UCSD-AML1 (cell line): ENCODE data around the gene FIS1.
A peak's percentile ranks its signal among the peaks of the same experiment; 100 is the strongest.
"Not testable (repeated sequence)": the region's sequence is repeated elsewhere in the genome, so short reads cannot be mapped to it uniquely, and the experiment has no call there.

Experiments
- DNase-seq: peaks from one replicate; lab custom pipeline; 2025; ENCODE audit not compliant: unreplicated experiment; lab: John Stamatoyannopoulos, UW

FIS1 gene

DNA sequence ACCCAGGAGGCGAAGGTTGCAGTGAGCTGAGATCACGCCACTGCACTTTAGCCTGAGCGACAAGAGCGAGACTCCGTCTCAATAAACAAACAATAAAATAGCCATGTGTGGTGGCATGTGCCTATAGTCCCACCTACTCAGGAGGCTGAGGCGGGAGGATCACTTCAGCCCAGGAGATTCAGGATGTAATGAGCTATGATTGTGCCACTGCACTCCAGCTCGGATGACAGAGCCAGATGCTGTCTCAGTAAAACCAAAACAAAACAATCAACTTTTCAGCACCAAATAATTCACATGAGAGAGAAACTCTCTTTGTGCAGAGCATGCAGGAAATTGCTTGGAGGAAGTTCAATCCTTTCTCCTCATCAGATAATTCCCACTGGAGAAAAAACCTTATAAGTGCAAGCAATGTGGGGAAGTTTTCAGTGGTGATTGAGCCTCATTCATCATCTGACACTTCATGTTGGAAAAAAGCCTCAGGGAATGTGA is 13.4 kb upstream of the FIS1 start:
- no peak for DNase-seq

GRCh38 chr7:101255796-101256195 is 10.9 kb upstream of the FIS1 start:
- DNase-seq, result no peak

- not testable (repeated sequence) for DNase-seq
These were observed 8.3 kb upstream of the FIS1 start for GRCh38 chr7:101253199-101253598.

GRCh38 chr7:101251871-101252659 is 7.2 kb upstream of the FIS1 start:
- peak; percentile 92 for DNase-seq

DNA sequence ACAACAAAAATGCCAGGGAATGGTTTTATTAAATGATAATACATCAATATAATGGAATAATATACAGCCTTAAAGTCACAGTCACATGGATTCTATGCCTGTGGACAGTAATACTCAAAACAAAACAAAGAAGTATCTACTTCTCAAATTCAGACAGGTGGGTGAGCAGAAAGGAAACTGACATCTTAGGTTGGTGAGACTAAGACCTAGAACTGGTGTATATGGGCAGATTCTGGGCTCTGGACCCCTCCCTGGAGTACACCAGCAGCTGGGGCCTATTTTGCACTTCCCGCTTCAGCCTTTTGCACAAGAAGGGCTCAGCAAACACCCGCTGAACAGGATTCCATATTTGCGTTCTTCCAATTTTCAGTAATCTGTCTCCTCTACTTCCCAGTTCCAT is 5.4 kb upstream of the FIS1 start:
- no peak for DNase-seq

GRCh38 chr7:101248276-101248675 is 3.4 kb upstream of the FIS1 start:
- DNase-seq, result no peak

- no peak for DNase-seq
These were observed 327 bp upstream of the FIS1 start for GRCh38 chr7:101245147-101245668.

- DNase-seq, result peak; percentile 24
These were observed 1.1 kb downstream of the FIS1 start for GRCh38 chr7:101243646-101244374.

GRCh38 chr7:101241443-101242349 is 3.2 kb downstream of the FIS1 start:
- DNase-seq, result no peak

- no peak for DNase-seq
These were observed 3.9 kb downstream of the FIS1 start for GRCh38 chr7:101241015-101241363.

DNA sequence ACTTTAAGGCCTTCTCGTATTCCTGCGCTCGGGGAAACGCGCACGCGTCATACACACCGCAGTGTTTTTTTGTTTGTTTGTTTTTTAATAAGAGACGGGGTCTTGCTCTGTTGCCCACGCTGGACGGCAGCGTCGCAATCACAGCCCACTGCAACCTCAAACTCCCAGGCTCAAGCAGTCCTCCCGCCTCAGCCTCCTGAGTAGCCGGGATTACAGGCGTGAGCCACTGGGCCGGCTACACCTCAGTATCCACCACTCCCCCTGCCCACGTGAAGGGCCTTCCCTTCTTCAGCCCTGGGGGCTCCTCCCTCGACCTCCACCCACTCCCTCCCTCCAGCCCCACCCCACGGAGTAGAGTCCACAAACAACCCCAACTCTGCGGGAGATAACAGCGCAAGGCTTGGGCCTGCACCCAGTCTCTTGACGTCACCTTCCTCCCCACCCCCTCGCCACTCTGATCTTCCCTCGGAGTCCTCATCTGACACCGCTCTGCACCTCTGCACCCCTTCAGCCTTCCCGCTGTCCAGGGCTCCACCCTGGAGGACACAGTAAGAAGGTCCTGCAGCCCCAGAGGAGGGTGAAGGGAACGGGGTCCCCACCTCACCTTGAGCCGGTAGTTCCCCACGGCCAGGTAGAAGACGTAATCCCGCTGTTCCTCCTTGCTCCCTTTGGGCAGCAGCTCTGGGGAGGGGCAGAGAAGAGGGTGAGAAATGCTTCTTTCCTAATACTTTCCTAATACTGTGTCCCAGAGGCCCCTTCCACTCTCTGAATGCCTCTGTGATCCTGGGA is 4.5 kb downstream of the FIS1 start:
- DNase-seq, result no peak

- no peak for DNase-seq
These were observed 5.0 kb downstream of the FIS1 start for GRCh38 chr7:101239951-101240220.

DNA sequence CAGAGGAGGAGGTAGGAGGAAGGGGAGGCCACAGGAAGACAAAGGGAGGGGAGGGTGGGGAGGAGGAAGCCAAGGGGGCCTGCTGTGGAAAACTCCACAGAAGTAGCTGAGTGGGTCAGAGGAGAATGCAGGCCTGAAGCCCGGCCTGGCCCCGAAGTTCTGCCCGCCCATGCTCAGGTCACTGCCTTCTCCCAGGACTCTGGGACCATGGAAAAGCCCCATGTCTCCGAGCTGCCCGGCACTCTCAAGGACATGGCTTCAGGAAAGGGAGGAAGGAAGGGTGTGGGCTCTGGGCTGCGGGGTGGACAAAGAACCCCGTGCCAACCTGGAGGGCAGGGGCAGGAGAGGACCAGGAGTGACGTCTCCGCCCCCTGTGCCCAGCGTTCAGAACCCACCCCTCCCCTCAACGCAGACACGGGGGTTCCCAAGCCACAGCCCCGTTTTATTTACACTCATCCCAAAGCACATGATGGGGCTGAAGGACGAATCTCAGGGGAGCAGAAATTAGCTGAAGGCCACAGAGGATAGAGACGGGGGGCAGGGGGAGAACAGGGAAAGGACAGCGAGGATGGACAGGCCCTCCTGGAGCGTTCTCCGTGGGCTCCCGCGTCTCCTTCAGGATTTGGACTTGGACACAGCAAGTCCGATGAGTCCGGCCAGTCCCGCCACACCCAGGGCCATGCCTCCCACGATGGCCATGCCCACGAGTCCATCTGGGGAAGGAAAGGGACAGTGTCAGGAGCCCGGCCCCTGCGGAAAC is 5.5 kb downstream of the FIS1 start:
- DNase-seq, result peak; percentile 23

DNA sequence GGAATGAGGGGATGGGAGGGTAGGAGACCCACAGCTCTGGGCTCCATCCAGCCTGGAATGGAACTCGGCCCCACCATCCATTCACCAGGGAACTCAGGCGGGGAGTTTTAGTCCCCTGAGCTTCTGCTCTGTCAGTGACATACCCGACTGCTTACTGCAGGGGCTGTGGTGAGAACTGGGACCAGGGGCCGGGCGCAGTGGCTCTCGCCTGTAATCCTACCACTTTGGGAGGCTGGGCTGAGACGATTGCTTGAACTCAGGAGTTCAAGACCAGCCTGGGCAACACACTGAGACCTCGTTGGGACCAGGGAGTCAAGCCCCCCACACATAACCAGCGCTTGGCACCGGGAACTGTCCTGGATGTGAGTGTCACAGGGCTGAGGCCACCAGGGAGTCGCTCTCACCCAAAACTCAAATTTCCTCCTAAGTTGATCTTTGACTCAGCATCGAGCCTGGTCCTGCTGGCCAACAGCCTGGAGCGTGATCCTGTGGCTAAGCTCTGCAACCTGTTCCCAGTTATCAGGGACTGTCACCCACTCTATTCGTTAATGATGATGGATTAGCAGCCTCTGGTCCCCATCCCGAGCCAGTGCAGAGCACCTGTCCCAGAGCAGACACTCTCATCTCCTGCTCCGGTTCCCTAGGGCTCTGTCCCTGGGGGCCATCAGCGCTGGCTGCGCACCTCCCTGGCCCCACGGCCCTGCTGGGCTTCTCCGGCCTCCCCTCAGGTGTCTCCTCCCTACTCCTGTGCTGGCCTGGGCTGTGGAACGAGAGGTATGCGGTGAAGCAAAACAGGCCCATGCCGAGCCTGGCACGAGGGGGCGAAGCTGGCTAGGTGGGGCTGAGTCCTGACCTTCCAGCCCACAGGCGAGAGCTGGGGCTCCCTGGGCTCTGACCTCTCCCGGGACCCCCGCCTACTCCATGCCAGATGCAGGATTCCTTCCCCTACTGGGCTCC is 6.4 kb downstream of the FIS1 start:
- no peak for DNase-seq

DNA sequence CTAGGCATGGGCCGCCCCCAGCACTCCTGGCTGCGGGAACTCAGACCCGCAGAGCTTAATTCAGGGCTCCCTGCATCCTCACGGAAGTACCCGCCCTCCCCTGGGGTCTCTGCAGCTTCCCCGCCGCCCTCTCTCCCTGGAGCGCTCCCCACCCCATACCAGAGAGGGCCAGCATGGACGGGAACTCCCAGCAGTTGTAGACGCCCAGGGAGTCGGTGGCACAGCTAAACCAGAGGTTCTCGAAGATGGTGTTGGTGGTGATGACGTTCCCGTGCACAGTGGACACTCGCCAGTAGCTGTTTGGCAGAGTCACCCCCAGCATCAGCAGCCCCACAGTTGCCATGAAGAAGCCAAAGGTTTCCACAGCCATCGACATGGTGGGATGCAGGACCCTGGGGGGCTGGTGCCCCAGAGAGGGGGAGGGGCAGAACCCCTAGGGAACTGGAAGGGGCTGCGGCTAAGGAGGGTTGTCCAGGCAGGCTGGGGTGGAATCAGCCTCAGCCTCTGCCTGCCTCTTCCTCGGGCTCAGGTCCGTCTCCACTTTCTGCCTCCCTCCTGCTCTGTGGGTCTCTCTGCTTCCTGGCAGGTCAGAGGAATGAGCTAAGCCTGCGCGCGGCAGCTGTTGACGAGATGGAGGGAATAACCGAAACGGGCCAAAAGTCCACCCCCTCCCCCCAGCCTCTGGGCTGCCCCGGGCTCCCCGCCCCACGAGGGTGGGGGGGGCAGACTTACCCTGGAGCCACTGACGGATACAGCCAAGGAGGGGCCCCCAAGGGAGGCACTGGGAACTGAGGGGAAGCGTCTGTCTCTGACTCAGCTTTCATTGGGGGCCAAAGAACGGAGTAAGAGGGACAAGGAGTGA is 7.4 kb downstream of the FIS1 start, which contains the start of gene CLDN15:
CLDN15 (minus strand) TSS at position 597 of the 862 bp plus-strand sequence; CDS start at position 376, 221 bp downstream.
- no peak for DNase-seq

- no peak for DNase-seq
These were observed 8.5 kb downstream of the FIS1 start for GRCh38 chr7:101236292-101236835.

DNA sequence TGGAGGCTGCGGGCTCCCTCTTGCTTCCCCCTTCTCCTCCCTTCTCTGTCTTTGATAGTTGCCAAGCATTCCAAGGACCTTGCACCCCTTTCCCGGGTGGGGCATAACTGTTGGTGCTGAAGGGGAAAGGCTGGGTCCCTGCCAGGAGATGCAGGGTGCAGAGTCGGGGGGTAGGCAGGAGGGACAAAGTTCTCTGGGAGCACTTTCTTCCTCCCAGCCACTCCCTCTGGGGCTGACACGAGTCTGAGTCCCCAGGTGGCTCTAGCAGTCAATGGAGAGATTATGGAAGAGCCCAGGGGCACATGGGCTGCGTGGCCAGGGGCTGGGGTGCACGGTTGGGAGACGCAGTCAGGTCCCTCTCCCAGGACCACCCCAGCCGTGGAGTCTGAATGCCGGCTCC is 9.4 kb downstream of the FIS1 start:
- no peak for DNase-seq
